PFSK-1 (cell line): ENCODE data around the gene UST.

Source experiments
- FOXP2 ChIP-seq: optimal IDR thresholded peaks from 2 replicates; pipeline ENCODE3; 2011; ENCODE audit warnings: borderline replicate concordance, control low read depth, inconsistent platforms; ENCODE audit not compliant: insufficient read depth; ENCODE audit errors: extremely low read length, extremely low read depth
- POLR2AphosphoS5 ChIP-seq: IDR thresholded peaks from 2 replicates; pipeline ENCODE4 v1.6.1; 2012; ENCODE audit warnings: low read depth, mild to moderate bottlenecking, control low read depth, low read length, moderate library complexity
- SIN3A ChIP-seq: IDR thresholded peaks from 2 replicates; pipeline ENCODE4 v1.6.1; 2012; ENCODE audit warnings: mild to moderate bottlenecking, low read length, moderate library complexity, borderline replicate concordance; ENCODE audit not compliant: insufficient read depth
- TAF1 ChIP-seq: IDR thresholded peaks from 2 replicates; pipeline ENCODE4 v1.6.1; 2012; ENCODE audit warnings: low read length, control low read depth, borderline replicate concordance; ENCODE audit not compliant: insufficient read depth
- TF ChIP-seq, protein P1 (sequence below), 2 experiments: IDR thresholded peaks; 2 replicates each; pipeline versions ENCODE4 v1.6.1 to v1.8.0; 2011 to 2012; ENCODE audit warnings: low read depth in 2 of 2, low read length in 2 of 2, control low read depth in 1 of 2, inconsistent platforms in 1 of 2, mild to moderate bottlenecking in 1 of 2, moderate library complexity in 1 of 2; ENCODE audit not compliant: insufficient read depth in 1 of 2

DNA sequence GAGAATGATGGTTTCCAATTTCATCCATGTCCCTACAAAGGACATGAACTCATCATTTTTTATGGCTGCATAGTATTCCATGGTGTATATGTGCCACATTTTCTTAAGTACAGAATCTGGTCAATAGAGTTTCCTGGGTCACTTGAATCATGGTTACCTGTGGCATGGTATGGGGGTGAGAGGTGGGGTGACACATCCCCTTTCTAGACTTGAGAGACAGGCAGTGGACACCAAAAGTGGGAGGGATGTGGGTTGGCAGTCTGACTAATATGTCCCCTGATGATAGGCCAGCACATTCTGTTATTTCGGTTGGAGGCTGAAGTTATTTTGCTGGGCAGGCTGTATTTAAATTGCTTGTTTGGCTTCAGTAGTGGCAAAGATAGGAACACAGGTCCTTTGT lies 78.1 kb downstream of the UST start:
- TF ChIP-seq POLR2AphosphoS5 = no peak
- no peak for TF ChIP-seq FOXP2
- TF ChIP-seq TAF1 = no peak
- TF ChIP-seq, protein P1, sequence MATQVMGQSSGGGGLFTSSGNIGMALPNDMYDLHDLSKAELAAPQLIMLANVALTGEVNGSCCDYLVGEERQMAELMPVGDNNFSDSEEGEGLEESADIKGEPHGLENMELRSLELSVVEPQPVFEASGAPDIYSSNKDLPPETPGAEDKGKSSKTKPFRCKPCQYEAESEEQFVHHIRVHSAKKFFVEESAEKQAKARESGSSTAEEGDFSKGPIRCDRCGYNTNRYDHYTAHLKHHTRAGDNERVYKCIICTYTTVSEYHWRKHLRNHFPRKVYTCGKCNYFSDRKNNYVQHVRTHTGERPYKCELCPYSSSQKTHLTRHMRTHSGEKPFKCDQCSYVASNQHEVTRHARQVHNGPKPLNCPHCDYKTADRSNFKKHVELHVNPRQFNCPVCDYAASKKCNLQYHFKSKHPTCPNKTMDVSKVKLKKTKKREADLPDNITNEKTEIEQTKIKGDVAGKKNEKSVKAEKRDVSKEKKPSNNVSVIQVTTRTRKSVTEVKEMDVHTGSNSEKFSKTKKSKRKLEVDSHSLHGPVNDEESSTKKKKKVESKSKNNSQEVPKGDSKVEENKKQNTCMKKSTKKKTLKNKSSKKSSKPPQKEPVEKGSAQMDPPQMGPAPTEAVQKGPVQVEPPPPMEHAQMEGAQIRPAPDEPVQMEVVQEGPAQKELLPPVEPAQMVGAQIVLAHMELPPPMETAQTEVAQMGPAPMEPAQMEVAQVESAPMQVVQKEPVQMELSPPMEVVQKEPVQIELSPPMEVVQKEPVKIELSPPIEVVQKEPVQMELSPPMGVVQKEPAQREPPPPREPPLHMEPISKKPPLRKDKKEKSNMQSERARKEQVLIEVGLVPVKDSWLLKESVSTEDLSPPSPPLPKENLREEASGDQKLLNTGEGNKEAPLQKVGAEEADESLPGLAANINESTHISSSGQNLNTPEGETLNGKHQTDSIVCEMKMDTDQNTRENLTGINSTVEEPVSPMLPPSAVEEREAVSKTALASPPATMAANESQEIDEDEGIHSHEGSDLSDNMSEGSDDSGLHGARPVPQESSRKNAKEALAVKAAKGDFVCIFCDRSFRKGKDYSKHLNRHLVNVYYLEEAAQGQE (IDR thresholded peaks at IDR 0.05; ENCODE audit: insufficient read depth in 1 of 2, low read depth in 2 of 2, low read length in 2 of 2) = no peak
- TF ChIP-seq SIN3A = no peak
